Osteocyte (in vitro differentiated cells): ENCODE measurements around the gene PLXNC1. TPM values are rescaled to one million over a fixed set of nuclear protein-coding genes. Genes with fewer than 3 reads are reported as not detected.

Source experiments
- DNase-seq: peaks from one replicate; pipeline ENCODE4 v3.0.0; 2021; ENCODE audit warnings: mixed read lengths; ENCODE audit not compliant: unreplicated experiment; ENCODE audit errors: extremely low spot score
- H3K27ac Mint-ChIP-seq: one replicate; pipeline ENCODE4 v1.8.0; 2021; ENCODE audit warnings: mild to moderate bottlenecking, mixed read lengths; ENCODE audit not compliant: unreplicated experiment
- H3K27me3 Mint-ChIP-seq: one replicate; pipeline ENCODE4 v1.8.0; 2021; ENCODE audit warnings: mixed read lengths; ENCODE audit not compliant: unreplicated experiment
- H3K36me3 Mint-ChIP-seq: one replicate; pipeline ENCODE4 v1.8.0; 2021; ENCODE audit warnings: mixed read lengths; ENCODE audit not compliant: unreplicated experiment
- H3K4me1 Mint-ChIP-seq: one replicate; pipeline ENCODE4 v1.8.0; 2021; ENCODE audit warnings: mixed read lengths; ENCODE audit not compliant: unreplicated experiment
- H3K4me3 Mint-ChIP-seq: one replicate; pipeline ENCODE4 v1.8.0; 2021; ENCODE audit warnings: mild to moderate bottlenecking, moderate library complexity, mixed read lengths; ENCODE audit not compliant: unreplicated experiment
- H3K9me3 Mint-ChIP-seq: one replicate; pipeline ENCODE4 v1.8.0; 2021; ENCODE audit warnings: mixed read lengths; ENCODE audit not compliant: unreplicated experiment
- CTCF ChIP-seq: fragments of 200-600 bp; sonication (generic); IDR thresholded peaks from 2 replicates; pipeline ENCODE4 v1.5.0; 2021; ENCODE audit warnings: antibody characterized with exemption, mild to moderate bottlenecking, moderate library complexity
- total RNA-seq: library from RNA; stranded (reverse); gene quantifications from 2 replicates; pipeline ENCODE4 v1.2.1, GENCODE V29; 2021

Gene PLXNC1
- total RNA-seq, 1 donor from 2014 or later: 0.32 TPM

- H3K27ac Mint-ChIP-seq: no peak overlapping the region
- DNase-seq: no peak
- H3K27me3 Mint-ChIP-seq: peaks cover 7% of the 10 kb centered on the region
- H3K9me3 Mint-ChIP-seq: no peaks in the 10 kb centered on the region
- H3K4me1 Mint-ChIP-seq: no peaks in the 10 kb centered on the region
- TF ChIP-seq CTCF: no peak
- H3K36me3 Mint-ChIP-seq: no peaks in the 10 kb centered on the region
- H3K4me3 Mint-ChIP-seq: no peak overlapping the region
These were observed 42.6 kb downstream of the PLXNC1 start for GRCh38 chr12:94191023-94191422.

- Mint-ChIP-seq H3K4me1 (no peaks in the 10 kb centered on the region), H3K36me3 (no peaks in the 10 kb centered on the region), H3K27me3 (peaks cover 2% of the 10 kb centered on the region), H3K27ac (no peak overlapping the region), H3K4me3 (no peak overlapping the region), H3K9me3 (no peaks in the 10 kb centered on the region)
- no peak for TF ChIP-seq CTCF
- DNase-seq: no peak
These were observed 43.4 kb downstream of the PLXNC1 start for GRCh38 chr12:94191811-94192210.

- Mint-ChIP-seq H3K27ac (no peak overlapping the region), H3K27me3 (peaks cover 2% of the 10 kb centered on the region), H3K4me3 (no peak overlapping the region), H3K4me1 (no peaks in the 10 kb centered on the region), H3K36me3 (no peaks in the 10 kb centered on the region), H3K9me3 (no peaks in the 10 kb centered on the region)
- no peak for DNase-seq
- TF ChIP-seq CTCF: no peak
These were observed 44.1 kb downstream of the PLXNC1 start for GRCh38 chr12:94192506-94192905.

GRCh38 chr12:94193168-94193567 is 44.8 kb downstream of the PLXNC1 start:
- Mint-ChIP-seq H3K4me1 (no peaks in the 10 kb centered on the region), H3K27ac (no peak overlapping the region)
- DNase-seq: no peak

GRCh38 chr12:94195483-94195882 is 47.1 kb downstream of the PLXNC1 start:
- no peak for TF ChIP-seq CTCF
- Mint-ChIP-seq H3K36me3 (no peaks in the 10 kb centered on the region), H3K27ac (no peak overlapping the region), H3K27me3 (peaks cover 4% of the 10 kb centered on the region), H3K4me1 (no peaks in the 10 kb centered on the region), H3K9me3 (no peaks in the 10 kb centered on the region), H3K4me3 (no peak overlapping the region)
- DNase-seq: no peak

More at GRCh38 chr12:94193168-94193567, 44.8 kb downstream of the PLXNC1 start:
- Mint-ChIP-seq H3K4me3 (no peak overlapping the region), H3K36me3 (no peaks in the 10 kb centered on the region), H3K27me3 (peaks cover 4% of the 10 kb centered on the region), H3K9me3 (no peaks in the 10 kb centered on the region)
- TF ChIP-seq CTCF: no peak
